Ascending aorta (tissue), 2 donors: ENCODE data around the gene CMC1. TPM values are rescaled to one million over a fixed set of nuclear protein-coding genes. Genes with fewer than 3 reads are reported as not detected.

Experiments
- DNase-seq, 2 donors: peaks; one replicate each; pipeline ENCODE4 v3.0.0-alpha.2; 2019; ENCODE audit warnings: low spot score in 2 of 2
- H3K27ac ChIP-seq, 2 donors: fragments of 200-600 bp; sonication (generic); one replicate each; pipeline ENCODE4 v1.5.1; 2016 to 2017; ENCODE audit warnings: mild to moderate bottlenecking in 1 of 2
- H3K27me3 ChIP-seq: fragments of 200-600 bp; sonication (generic); one replicate; pipeline ENCODE4 v1.5.1; 2017
- H3K36me3 ChIP-seq, 2 donors: fragments of 200-600 bp; sonication (generic); one replicate each; pipeline ENCODE4 v1.5.1; 2016
- H3K4me1 ChIP-seq, 2 donors: fragments of 200-600 bp; sonication (generic); one replicate each; pipeline ENCODE4 v1.5.1; 2016 to 2017; ENCODE audit warnings: mild to moderate bottlenecking in 1 of 2
- H3K4me3 ChIP-seq, 2 donors: fragments of 200-600 bp; sonication (generic); one replicate each; pipeline ENCODE4 v1.5.1; 2016 to 2017; ENCODE audit warnings: mild to moderate bottlenecking in 1 of 2
- H3K9me3 ChIP-seq, 2 donors: fragments of 200-600 bp; sonication (generic); one replicate each; pipeline ENCODE4 v1.5.1; 2016
- intact Hi-C: fragments of 100-400 bp; cut with DNase I; formaldehyde crosslinking; loops from one replicate; pipeline ENCODE4 v1.15.1; 2023
- total RNA-seq: library from RNA; depleted of rRNA; stranded (reverse); fragments of >200 nt; gene quantifications from one replicate; pipeline ENCODE4 v1.1.0, GENCODE V29; 2016
- TF ChIP-seq, protein P1 (sequence below), 3 experiments: fragments of 200-600 bp in 2 of 3; fragments of 450-650 bp in 1 of 3; sonication (generic) in 2 of 3; IDR thresholded peaks; one replicate each; pipeline ENCODE4 v1.5.1; 2016 to 2019; ENCODE audit warnings: antibody characterized with exemption in 3 of 3, mild to moderate bottlenecking in 1 of 3, moderate library complexity in 1 of 3

CMC1 gene
- total RNA-seq, 1 donor from 2014 or later, result 68.5 TPM

DNA sequence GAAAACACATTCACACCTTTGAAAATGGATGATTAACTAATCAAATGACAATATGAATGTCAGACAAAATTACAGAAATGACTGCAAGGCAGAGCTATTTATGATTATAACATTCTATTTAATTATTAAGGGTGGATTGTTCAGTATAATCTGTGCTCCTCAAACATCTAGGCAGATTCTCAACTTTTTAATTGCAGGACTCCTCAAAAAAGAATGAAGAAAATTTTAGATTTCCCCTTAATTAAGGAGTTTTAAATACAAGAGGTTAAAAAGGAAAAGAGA, 22.6 kb upstream of the CMC1 start:
- no peak for DNase-seq
- Histone ChIP-seq H3K4me3 (no peak overlapping the region), H3K4me1 (no peaks in the 10 kb centered on the region), H3K27ac (no peak overlapping the region), H3K36me3 (no peaks in the 10 kb centered on the region), H3K9me3 (peaks cover 0 to 6% of the 10 kb centered on the region in 2 donors), H3K27me3 (no peaks in the 10 kb centered on the region)
- TF ChIP-seq, protein P1, sequence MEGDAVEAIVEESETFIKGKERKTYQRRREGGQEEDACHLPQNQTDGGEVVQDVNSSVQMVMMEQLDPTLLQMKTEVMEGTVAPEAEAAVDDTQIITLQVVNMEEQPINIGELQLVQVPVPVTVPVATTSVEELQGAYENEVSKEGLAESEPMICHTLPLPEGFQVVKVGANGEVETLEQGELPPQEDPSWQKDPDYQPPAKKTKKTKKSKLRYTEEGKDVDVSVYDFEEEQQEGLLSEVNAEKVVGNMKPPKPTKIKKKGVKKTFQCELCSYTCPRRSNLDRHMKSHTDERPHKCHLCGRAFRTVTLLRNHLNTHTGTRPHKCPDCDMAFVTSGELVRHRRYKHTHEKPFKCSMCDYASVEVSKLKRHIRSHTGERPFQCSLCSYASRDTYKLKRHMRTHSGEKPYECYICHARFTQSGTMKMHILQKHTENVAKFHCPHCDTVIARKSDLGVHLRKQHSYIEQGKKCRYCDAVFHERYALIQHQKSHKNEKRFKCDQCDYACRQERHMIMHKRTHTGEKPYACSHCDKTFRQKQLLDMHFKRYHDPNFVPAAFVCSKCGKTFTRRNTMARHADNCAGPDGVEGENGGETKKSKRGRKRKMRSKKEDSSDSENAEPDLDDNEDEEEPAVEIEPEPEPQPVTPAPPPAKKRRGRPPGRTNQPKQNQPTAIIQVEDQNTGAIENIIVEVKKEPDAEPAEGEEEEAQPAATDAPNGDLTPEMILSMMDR (IDR thresholded peaks at IDR 0.05), result no peak
- intact Hi-C loops, result no loop called here

DNA sequence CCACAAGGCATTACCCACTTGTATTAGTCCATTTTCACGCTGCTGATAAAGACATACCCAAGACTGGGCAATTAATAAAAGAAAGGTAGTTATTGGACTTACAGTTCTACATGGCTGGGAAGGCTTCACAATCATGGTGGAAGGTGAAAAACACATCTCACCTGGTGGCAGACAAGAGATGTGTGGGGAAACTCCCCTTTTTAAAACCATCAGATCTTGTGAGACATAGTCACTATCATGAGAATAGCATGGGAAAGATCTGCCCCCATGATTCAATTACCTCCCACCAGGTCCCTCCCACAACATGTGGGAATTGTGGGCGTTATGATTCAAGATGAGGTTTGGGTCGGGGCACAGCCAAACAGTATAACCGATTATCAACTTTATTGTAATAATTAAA, 17.0 kb upstream of the CMC1 start:
- Histone ChIP-seq H3K9me3 (no peaks in the 10 kb centered on the region), H3K36me3 (no peaks in the 10 kb centered on the region), H3K27me3 (no peaks in the 10 kb centered on the region), H3K4me1 (no peaks in the 10 kb centered on the region), H3K27ac (no peak overlapping the region), H3K4me3 (no peak overlapping the region)
- TF ChIP-seq, protein P1 (IDR thresholded peaks at IDR 0.05), result no peak
- intact Hi-C loops, result no loop called here
- no peak for DNase-seq

DNA sequence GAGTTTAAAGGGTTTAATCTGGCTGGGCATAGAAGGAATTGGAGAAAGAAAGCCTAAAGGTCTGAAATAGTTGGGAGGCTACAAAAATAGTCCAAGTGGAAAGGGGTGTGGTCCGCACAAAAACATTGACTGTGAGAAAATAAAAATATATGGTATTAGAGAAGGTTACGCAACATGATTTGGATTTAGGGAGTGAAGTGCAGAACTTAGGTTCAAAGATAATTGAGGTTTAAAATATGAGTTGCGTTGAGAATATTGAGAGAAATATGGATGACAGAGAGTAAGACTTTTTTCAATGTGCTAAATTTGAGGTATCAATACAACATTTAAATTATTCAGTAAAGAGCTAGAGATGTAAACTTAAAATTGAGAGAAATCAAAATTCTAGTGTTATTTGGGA, 15.4 kb upstream of the CMC1 start:
- intact Hi-C loops, result no loop called here

DNA sequence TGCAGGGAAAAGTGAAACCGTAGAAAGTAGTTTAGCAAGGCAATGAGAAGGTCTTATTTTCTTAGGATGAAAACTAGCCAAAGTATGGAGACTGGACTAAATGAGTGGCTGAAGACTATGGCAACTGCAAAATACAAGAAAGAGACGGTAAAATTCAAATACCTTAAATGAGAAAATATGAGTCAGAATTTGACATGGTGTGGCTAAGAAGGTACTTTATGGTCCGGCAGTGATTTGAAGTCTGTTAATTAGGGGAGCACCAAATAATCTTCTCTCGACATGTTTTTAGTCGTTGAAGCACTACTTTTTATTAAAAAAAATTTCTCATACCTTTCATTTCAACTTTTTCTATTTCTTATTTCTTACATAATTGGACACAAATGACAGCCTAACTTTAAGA, 12.8 kb upstream of the CMC1 start:
- intact Hi-C loops, result no loop called here
- Histone ChIP-seq H3K4me3 (no peak overlapping the region), H3K27ac (no peak overlapping the region), H3K9me3 (no peaks in the 10 kb centered on the region), H3K4me1 (no peaks in the 10 kb centered on the region), H3K27me3 (no peaks in the 10 kb centered on the region), H3K36me3 (no peaks in the 10 kb centered on the region)
- DNase-seq, result no peak
- TF ChIP-seq, protein P1 (IDR thresholded peaks at IDR 0.05), result no peak

More for the DNA sequence above, 15.4 kb upstream of the CMC1 start:
- H3K4me3 ChIP-seq, result no peak overlapping the region
- DNase-seq, result no peak
- H3K36me3 ChIP-seq, result no peaks in the 10 kb centered on the region
- no peaks in the 10 kb centered on the region for H3K9me3 ChIP-seq
- no peaks in the 10 kb centered on the region for H3K27me3 ChIP-seq
- H3K4me1 ChIP-seq, result no peaks in the 10 kb centered on the region
- TF ChIP-seq, protein P1 (IDR thresholded peaks at IDR 0.05), result no peak
- no peak overlapping the region for H3K27ac ChIP-seq

DNA sequence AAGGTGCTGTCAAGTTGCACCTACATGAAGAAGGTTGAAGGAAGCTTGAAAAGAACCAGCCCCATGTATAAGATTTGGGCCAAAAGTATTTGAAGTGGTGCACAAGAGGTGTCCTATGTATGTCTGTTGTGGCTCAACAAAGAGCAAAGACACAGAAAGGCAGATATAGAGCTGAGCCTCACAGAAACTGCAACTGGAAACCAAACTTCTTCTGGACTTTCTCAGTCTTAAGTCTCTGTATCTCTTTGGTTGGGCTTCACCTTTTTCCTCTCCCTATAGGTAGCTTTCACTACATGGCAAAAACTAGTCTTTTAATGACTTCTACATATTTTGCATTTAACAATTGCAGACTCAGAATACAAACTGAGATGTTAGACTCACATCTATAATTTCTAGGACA, 8.8 kb upstream of the CMC1 start:
- Histone ChIP-seq H3K36me3 (no peaks in the 10 kb centered on the region), H3K4me1 (no peaks in the 10 kb centered on the region), H3K4me3 (no peak overlapping the region), H3K9me3 (no peaks in the 10 kb centered on the region), H3K27me3 (no peaks in the 10 kb centered on the region), H3K27ac (no peak overlapping the region)
- intact Hi-C loops, result no loop called here
- TF ChIP-seq, protein P1 (IDR thresholded peaks at IDR 0.05), result no peak
- no peak for DNase-seq

DNA sequence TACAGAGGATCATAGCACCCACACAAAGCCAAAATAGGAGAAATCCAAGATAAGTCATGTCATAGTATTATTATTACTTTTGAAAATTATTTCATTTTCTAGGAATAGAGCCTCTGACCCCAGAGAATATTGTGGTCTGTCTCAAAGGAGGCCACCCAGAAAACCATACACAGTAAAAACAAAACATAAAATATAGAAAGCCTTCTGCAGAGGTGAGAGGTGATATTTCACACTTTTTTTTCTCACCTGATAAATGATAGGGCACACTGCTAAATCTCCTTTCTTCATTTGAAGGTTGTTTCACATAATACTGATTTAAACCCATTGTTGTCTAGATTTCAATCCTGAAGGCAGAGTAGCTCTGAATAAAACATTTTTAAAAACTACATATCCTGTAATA, 7.0 kb upstream of the CMC1 start:
- intact Hi-C loops, result no loop called here
- Histone ChIP-seq H3K4me3 (no peak overlapping the region), H3K27me3 (no peaks in the 10 kb centered on the region), H3K4me1 (no peaks in the 10 kb centered on the region), H3K9me3 (no peaks in the 10 kb centered on the region), H3K27ac (no peak overlapping the region), H3K36me3 (no peaks in the 10 kb centered on the region)
- no peak for DNase-seq
- TF ChIP-seq, protein P1 (IDR thresholded peaks at IDR 0.05), result no peak
